Esophagus squamous epithelium (tissue), 5 donors: ENCODE measurements around the gene KRTAP5-5. TPM values are rescaled to one million over a fixed set of nuclear protein-coding genes. Genes with fewer than 3 reads are reported as not detected.
"Not testable (repeated sequence)": the region's sequence is repeated elsewhere in the genome, so short reads cannot be mapped to it uniquely, and the experiment has no call there.

Source experiments
- DNase-seq: peaks from one replicate; lab custom pipeline; 2025; lab: John Stamatoyannopoulos, UW
- H3K27ac ChIP-seq, 4 donors: fragments of 200-600 bp; sonication (generic); one replicate each; pipeline ENCODE4 v1.5.1; 2016 to 2019; ENCODE audit warnings: mild to moderate bottlenecking in 1 of 4
- H3K27me3 ChIP-seq, 4 donors: fragments of 200-600 bp; sonication (generic); 1 replicate in 3 of 4; 2 replicates in 1 of 4; pipeline versions ENCODE4 v1.5.1 to v1.6.0; 2017 to 2021; ENCODE audit warnings: antibody characterized with exemption in 1 of 4
- H3K36me3 ChIP-seq, 3 donors: fragments of 200-600 bp; sonication (generic); one replicate each; pipeline ENCODE4 v1.5.1; 2016 to 2019
- H3K4me1 ChIP-seq, 3 donors: fragments of 200-600 bp; sonication (generic); one replicate each; pipeline ENCODE4 v1.5.1; 2017 to 2019
- H3K4me3 ChIP-seq, 4 donors: fragments of 200-600 bp; sonication (generic); 1 replicate in 3 of 4; 2 replicates in 1 of 4; pipeline ENCODE4 v1.5.1; 2016 to 2019; ENCODE audit warnings: mild to moderate bottlenecking in 2 of 4, moderate library complexity in 1 of 4
- H3K9me3 ChIP-seq, 3 donors: fragments of 200-600 bp; sonication (generic); one replicate each; pipeline ENCODE4 v1.5.1; 2016 to 2019
- POLR2A ChIP-seq, 4 donors: fragments of 450-650 bp; IDR thresholded peaks; one replicate each; pipeline ENCODE4 v1.6.1; 2017; ENCODE audit warnings: antibody characterized with exemption in 4 of 4, mild to moderate bottlenecking in 4 of 4, moderate library complexity in 3 of 4
- WGBS, 2 donors: methylation state at CpG; one replicate each; pipeline ENCODE4 v1.1.5; 2018; 5-methylcytosine and 5-hydroxymethylcytosine counted together
- intact Hi-C: fragments of 100-400 bp; cut with DNase I; formaldehyde crosslinking; loops from one replicate; pipeline ENCODE4 v1.15.0; 2022
- total RNA-seq, 4 donors: library from RNA; depleted of rRNA; stranded (reverse); fragments of >200 nt; gene quantifications; one replicate each; pipeline ENCODE4 v1.1.0, GENCODE V29; 2016
- TF ChIP-seq, protein P1 (sequence below), 6 experiments: fragments of 450-650 bp in 4 of 6; fragments of 200-600 bp in 2 of 6; sonication (generic) in 2 of 6; IDR thresholded peaks; one replicate each; pipeline ENCODE4 v1.5.1; 2016 to 2019; ENCODE audit warnings: antibody characterized with exemption in 6 of 6, mild to moderate bottlenecking in 4 of 6, moderate library complexity in 4 of 6
- donor health status: DM: yes; HTN: yes; CAD: no.

Gene KRTAP5-5, protein sequence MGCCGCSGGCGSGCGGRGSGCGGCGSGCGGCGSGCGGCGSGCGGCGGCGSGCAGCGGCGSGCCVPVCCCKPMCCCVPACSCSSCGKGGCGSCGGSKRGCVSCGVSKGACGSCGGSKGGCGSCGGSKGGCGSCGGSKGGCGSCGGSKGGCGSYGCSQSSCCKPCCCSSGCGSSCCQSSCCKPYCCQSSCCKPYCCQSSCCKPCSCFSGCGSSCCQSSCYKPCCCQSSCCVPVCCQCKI
- not detected for total RNA-seq

DNA sequence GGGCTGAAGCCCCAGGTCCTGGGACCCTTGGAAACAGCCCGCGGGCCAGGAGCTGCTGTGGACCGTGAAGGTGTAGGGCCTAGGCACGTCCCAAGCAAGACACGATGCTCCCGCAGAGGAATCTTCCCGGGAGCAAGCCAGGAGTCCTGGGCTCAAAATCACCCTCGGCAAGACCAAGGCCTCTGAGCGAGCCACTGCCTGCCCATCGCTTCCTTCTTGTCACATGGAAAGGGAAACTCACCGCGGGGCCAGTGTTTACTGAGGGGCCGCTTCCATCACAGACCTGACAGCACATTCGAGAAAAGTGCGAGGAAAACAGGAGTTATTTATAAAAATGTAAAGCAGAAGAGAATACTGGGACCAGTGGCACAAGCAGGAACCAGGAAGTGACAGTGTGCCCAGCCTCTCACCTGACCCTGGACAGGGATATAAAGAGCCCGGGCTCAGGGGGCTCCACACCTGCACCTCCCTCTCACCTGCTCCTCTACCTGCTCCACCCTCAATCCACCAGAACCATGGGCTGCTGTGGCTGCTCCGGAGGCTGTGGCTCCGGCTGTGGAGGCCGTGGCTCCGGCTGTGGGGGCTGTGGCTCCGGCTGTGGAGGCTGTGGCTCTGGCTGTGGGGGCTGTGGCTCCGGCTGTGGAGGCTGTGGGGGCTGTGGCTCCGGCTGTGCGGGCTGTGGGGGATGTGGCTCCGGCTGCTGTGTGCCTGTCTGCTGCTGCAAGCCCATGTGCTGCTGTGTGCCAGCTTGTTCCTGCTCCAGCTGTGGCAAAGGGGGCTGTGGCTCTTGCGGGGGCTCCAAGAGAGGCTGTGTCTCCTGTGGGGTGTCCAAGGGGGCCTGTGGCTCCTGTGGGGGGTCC is at the start of gene KRTAP5-5:
KRTAP5-5 (plus strand) TSS at position 450 of the 860 bp plus-strand sequence; CDS start at position 516, 66 bp downstream.
- intact Hi-C loops, result no loop called here

DNA sequence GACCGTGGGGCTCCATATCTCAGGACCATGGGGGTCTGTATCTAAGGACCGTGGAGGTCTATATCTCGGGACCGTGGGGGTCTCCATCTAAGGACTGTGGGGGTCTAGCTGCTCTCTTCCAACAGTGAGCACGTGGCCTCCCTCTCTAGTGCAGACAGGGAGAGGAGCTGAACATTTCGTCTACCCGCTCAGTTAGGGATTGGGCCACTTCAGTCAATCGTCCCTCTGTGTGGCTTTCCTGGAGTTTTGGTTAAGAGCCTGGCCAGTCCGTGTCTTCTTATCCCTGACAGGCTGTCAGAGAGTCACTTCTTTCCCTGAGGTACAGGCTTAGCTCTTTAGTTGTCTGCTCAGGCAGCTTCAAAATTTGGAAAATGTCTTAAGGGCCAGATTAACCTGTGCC is 47.6 kb upstream of the KRTAP5-5 start:
- TF ChIP-seq POLR2A (IDR thresholded peaks at IDR 0.05), result no peak
- TF ChIP-seq, protein P1, sequence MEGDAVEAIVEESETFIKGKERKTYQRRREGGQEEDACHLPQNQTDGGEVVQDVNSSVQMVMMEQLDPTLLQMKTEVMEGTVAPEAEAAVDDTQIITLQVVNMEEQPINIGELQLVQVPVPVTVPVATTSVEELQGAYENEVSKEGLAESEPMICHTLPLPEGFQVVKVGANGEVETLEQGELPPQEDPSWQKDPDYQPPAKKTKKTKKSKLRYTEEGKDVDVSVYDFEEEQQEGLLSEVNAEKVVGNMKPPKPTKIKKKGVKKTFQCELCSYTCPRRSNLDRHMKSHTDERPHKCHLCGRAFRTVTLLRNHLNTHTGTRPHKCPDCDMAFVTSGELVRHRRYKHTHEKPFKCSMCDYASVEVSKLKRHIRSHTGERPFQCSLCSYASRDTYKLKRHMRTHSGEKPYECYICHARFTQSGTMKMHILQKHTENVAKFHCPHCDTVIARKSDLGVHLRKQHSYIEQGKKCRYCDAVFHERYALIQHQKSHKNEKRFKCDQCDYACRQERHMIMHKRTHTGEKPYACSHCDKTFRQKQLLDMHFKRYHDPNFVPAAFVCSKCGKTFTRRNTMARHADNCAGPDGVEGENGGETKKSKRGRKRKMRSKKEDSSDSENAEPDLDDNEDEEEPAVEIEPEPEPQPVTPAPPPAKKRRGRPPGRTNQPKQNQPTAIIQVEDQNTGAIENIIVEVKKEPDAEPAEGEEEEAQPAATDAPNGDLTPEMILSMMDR (IDR thresholded peaks at IDR 0.05), result no peak
- 82 to 85% methylated on average over 8 of the region's 9 CpGs for WGBS, 2 donors
- Histone ChIP-seq H3K9me3 (peaks cover 0 to 11% (median 5%) of the 10 kb centered on the region in 3 donors), H3K4me3 (no peak overlapping the region), H3K4me1 (no peaks in the 10 kb centered on the region), H3K27me3 (peaks cover 0 to 46% (median 0%) of the 10 kb centered on the region in 4 donors), H3K36me3 (no peaks in the 10 kb centered on the region), H3K27ac (no peak overlapping the region)
- intact Hi-C loops, result no loop called here
- no peak for DNase-seq

More for the DNA sequence above, at the start of gene KRTAP5-5:
- Histone ChIP-seq H3K9me3 (no peaks in the 10 kb centered on the region), H3K27me3 (peaks cover 0 to 95% (median 3%) of the 10 kb centered on the region in 4 donors), H3K4me3 (no peak within 1 kb of the TSS), H3K4me1 (peaks cover 0 to 5% (median 4%) of the 10 kb centered on the region in 3 donors), H3K27ac (no peak within 1 kb of the TSS), H3K36me3 (no peaks in the 10 kb centered on the region)
- TF ChIP-seq, protein P1 (IDR thresholded peaks at IDR 0.05), result no peak
- TF ChIP-seq POLR2A (IDR thresholded peaks at IDR 0.05), result no peak
- 62 to 63% methylated on average over 6 to 16 of the region's 26 CpGs for WGBS, 2 donors
- DNase-seq, result no peak

DNA sequence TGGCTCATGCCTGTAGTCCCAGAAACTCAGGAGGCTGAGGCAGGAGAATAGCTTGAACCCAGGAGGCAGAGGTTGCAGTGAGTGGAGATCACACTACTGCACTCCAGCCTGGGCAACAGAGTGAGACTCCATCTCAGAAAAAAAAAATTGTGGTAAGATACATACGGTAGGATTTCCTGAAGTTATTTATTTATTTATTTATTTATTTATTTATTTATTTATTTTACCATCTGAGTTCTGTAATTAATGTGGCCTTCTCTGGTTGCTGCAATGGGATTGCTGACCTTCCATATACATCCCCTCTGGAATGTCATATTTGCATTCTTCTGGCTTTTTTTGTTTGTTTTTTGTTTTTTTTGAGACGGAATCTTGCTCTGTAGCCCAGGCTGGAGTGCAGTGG is 46.7 kb upstream of the KRTAP5-5 start:
- DNase-seq, H3K4me1 ChIP-seq, H3K27ac ChIP-seq, H3K36me3 ChIP-seq, intact Hi-C loops, H3K9me3 ChIP-seq, H3K4me3 ChIP-seq: not testable (repeated sequence)
- WGBS, 2 donors, result 65 to 72% methylated on average over 2 of the region's 2 CpGs
- peaks cover 0 to 43% (median 0%) of the 10 kb centered on the region in 4 donors for H3K27me3 ChIP-seq

DNA sequence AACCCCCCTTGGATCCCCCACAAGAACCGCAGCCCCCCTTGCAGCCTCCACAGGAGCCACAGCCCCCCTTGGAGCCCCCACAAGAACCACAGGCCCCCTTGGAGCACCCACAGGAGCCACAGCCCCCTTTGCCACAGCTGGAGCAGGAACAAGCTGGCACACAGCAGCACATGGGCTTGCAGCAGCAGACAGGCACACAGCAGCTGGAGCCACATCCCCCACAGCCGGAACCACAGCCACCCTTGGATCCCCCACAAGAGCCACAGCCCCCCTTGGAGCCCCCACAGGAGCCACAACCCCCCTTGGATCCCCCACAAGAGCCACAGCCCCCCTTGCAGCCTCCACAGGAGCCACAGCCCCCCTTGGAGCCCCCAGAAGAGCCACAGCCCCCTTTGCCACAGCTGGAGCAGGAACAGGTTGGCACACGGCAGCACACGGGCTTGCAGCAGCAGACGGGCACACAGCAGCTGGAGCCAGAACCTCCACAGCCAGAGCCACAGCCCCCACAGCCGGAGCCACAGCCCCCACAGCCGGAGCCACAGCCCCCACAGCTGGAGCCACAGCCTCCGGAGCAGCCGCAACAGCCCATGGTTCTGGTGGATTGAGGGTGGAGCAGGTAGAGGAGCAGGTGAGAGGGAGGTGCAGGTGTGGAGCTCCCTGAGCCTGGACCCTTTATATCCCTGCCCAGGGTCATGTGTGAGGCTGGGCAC is 44.8 kb upstream of the KRTAP5-5 start, which contains the start of gene KRTAP5-1:
KRTAP5-1 (minus strand) TSS at position 623 of the 710 bp plus-strand sequence; CDS start at position 589, 34 bp downstream.
- 39 to 61% methylated on average over 3 to 6 of the region's 9 CpGs for WGBS, 2 donors
- intact Hi-C loops, DNase-seq: not testable (repeated sequence)

DNA sequence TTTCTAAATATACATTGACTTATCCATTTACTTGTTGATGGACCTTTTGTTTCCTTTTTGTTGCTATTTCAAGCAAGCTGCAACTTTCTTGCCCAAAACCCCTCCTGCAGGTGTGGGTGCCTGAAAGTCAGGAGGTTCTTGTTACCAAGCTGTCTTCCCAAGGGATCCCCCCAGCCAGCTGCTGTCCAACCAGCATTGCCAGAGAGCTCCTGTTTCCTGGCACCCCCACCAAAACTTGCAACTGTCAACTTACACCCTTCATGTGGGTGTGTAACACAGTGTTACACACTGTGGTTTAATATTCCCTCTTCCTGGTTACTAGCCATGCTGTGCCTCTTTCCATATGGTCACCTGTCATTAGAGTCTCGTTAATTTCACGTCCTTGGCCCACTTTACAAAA is 42.9 kb upstream of the KRTAP5-5 start:
- intact Hi-C loops, result no loop called here
- TF ChIP-seq POLR2A (IDR thresholded peaks at IDR 0.05), result no peak
- TF ChIP-seq, protein P1 (IDR thresholded peaks at IDR 0.05), result no peak
- Histone ChIP-seq H3K9me3 (no peaks in the 10 kb centered on the region), H3K27me3 (peaks cover 0 to 60% (median 0%) of the 10 kb centered on the region in 4 donors), H3K4me3 (no peak overlapping the region), H3K36me3 (no peaks in the 10 kb centered on the region), H3K27ac (no peak overlapping the region), H3K4me1 (peaks cover 0 to 4% (median 4%) of the 10 kb centered on the region in 3 donors)
- no peak for DNase-seq
- 59 to 61% methylated on average over 2 of the region's 2 CpGs for WGBS, 2 donors

More for the DNA sequence above, 44.8 kb upstream of the KRTAP5-5 start, which contains the start of gene KRTAP5-1:
- H3K27me3 ChIP-seq, result peaks cover 0 to 50% (median 0%) of the 10 kb centered on the region in 4 donors
- H3K36me3 ChIP-seq, H3K27ac ChIP-seq, H3K4me3 ChIP-seq, H3K4me1 ChIP-seq, H3K9me3 ChIP-seq: not testable (repeated sequence)

DNA sequence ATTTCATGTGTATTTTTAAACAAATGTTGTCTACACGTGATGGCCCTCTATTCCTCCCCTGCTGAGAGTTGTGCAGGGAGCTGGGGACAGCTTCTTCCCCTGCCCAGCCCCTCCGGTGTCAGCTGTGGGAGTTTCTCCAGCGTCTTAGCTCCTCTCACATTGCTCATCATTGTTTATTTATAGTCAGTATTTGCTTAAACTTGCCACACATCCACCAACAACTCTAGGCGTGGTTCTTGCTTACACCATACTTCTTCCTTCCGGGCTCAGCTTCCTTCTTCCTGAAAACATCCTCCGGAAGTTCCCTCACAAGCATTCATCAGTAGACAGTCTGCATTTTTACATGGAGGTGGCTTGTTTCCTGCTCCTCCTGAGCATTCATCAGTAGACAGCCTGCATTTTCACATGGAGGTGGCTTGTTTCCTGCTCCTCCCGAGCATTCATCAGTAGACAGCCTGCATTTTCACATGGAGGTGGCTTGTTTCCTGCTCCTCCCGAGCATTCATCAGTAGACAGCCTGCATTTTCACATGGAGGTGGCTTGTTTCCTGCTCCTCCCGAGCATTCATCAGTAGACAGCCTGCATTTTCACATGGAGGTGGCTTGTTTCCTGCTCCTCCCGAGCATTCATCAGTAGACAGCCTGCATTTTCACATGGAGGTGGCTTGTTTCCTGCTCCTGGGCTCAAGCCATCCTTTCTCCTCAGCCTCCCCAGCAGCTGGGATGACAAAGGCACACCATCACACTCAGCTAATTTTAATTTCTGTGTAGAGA is 40.2 kb upstream of the KRTAP5-5 start:
- H3K27ac ChIP-seq, DNase-seq, H3K36me3 ChIP-seq, H3K4me1 ChIP-seq, H3K4me3 ChIP-seq, H3K9me3 ChIP-seq, intact Hi-C loops: not testable (repeated sequence)
- WGBS, 2 donors, result 5 to 9% methylated on average over 6 to 7 of the region's 10 CpGs
- peaks cover 0 to 60% (median 0%) of the 10 kb centered on the region in 4 donors for H3K27me3 ChIP-seq
